GM21528 (cell line): ENCODE data around the gene TAX1BP1.

Source experiments
- ATAC-seq: cut with Tn5 transposase; IDR thresholded peaks from one replicate; pipeline ENCODE4 v1.9.1; 2021; ENCODE audit warnings: mild to moderate bottlenecking, moderate library complexity; ENCODE audit not compliant: unreplicated experiment, low FRiP score

TAX1BP1 gene

GRCh38 chr7:27739909-27740448, at the start of gene TAX1BP1:
TSS of gene TAX1BP1 (plus strand) at chr7:27740162. CDS start at chr7:27748525, 8,363 bp downstream.
- peak; percentile 97 for ATAC-seq

GRCh38 chr7:27690649-27691048, 49.3 kb upstream of the TAX1BP1 start:
- no peak for ATAC-seq

GRCh38 chr7:27693794-27694193, 46.2 kb upstream of the TAX1BP1 start:
- ATAC-seq = no peak

GRCh38 chr7:27695096-27695495, 44.9 kb upstream of the TAX1BP1 start:
- ATAC-seq = no peak

GRCh38 chr7:27697861-27698430, 42.0 kb upstream of the TAX1BP1 start:
- no peak for ATAC-seq

GRCh38 chr7:27699751-27700150, 40.2 kb upstream of the TAX1BP1 start:
- ATAC-seq = no peak

- ATAC-seq = no peak
Measured at GRCh38 chr7:27700501-27700900, 39.5 kb upstream of the TAX1BP1 start.

- ATAC-seq = no peak
Measured at GRCh38 chr7:27703181-27703580, 36.8 kb upstream of the TAX1BP1 start.

GRCh38 chr7:27704422-27705199, 35.4 kb upstream of the TAX1BP1 start:
- no peak for ATAC-seq

- ATAC-seq = no peak
Measured at GRCh38 chr7:27705200-27705594, 34.8 kb upstream of the TAX1BP1 start.

- no peak for ATAC-seq
Measured at GRCh38 chr7:27708485-27708884, 31.5 kb upstream of the TAX1BP1 start.

GRCh38 chr7:27709137-27710075, 30.6 kb upstream of the TAX1BP1 start:
- ATAC-seq = no peak

GRCh38 chr7:27712217-27712616, 27.7 kb upstream of the TAX1BP1 start:
- ATAC-seq = no peak

- ATAC-seq = no peak
Measured at GRCh38 chr7:27714831-27715444, 25.0 kb upstream of the TAX1BP1 start.

- ATAC-seq = no peak
Measured at GRCh38 chr7:27723085-27723484, 16.9 kb upstream of the TAX1BP1 start.

- no peak for ATAC-seq
Measured at GRCh38 chr7:27727058-27727457, 12.9 kb upstream of the TAX1BP1 start.

- no peak for ATAC-seq
Measured at GRCh38 chr7:27730112-27730511, 9.8 kb upstream of the TAX1BP1 start.

GRCh38 chr7:27734583-27734982, 5.4 kb upstream of the TAX1BP1 start:
- ATAC-seq = no peak

GRCh38 chr7:27735165-27735564, 4.8 kb upstream of the TAX1BP1 start:
- no peak for ATAC-seq

- no peak for ATAC-seq
Measured at GRCh38 chr7:27735831-27736230, 4.1 kb upstream of the TAX1BP1 start.
